HG03280 (cell line): ENCODE results near the gene ZNF185.
A peak's percentile ranks its signal among the peaks of the same experiment; 100 is the strongest.

Experiments
- ATAC-seq: cut with Tn5 transposase; IDR thresholded peaks from one replicate; pipeline ENCODE4 v1.9.1; 2021; ENCODE audit warnings: mild to moderate bottlenecking, moderate library complexity; ENCODE audit not compliant: unreplicated experiment

The ZNF185 gene

DNA sequence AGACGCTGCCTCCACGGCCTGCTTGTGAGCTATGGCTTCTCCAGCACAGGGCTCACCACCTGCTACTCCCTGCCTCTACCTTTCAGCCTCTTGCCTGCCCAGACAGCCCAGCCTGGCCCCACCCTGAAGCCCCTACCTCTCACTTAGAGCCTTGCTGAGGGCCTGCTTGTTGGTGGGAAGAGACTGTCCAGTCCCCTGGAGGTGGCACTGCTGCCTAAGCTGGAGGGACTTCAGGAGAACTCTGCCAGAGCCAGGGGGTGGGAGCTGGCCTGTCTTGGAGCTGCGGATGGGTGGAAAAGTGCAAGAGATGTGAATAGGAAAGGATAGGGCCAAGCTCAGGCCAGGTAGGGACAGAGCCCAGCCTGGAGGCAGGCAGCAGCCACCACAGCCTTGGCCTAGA lies 2.7 kb upstream of the ZNF185 start:
- ATAC-seq, result no peak

DNA sequence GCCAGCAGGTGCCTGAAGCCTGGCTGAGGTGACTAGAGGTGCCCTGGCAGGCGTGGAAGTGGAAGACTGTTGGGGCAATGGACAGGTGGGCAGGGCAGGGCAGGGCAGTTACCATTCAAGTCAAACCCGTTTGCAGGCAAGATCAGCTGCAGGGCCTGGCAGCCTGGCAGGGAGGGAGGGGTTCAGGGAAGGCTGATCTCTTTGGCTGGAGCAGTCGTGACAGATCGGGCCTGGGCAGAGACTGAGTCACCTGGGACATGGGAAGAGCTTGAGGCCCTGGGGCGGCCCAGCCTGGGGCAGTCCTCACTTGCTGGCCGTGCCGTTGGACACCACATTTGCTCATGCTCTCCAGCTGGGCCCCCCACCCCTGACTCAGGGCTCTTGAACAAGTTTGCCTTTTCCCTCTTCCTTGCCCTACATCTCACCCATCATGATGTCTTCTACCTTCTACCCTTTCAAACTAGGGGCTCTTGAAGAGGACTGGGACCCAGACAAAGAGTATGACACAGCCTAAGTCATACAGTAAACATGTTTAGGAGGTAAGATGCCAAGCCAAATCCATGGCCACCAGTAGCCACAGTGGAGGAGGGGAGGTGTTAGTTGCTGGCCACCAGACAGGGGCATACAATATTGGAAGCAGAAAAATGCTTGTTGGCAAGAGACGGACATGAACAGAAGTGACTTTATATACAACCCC lies 2.0 kb upstream of the ZNF185 start:
- ATAC-seq, result no peak

DNA sequence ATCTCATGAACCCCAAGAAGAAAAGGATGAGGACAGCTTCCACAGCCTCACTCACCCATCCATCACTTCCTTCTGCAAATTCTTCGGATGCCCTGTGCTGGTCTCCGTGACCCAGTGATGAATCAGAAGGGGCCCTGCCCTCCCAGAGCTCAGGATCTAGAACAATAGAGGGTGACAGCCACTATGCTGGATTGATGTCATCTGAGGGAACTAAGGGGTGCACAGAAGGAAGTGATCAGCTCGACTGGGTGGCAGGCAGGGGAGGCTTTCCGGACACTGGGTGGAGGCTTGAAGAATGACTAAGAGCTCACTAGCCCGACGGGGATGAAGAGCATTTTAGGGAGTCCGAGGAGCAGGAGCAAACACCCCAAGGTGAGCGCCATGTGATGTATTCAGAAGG lies 1.4 kb upstream of the ZNF185 start:
- no peak for ATAC-seq

DNA sequence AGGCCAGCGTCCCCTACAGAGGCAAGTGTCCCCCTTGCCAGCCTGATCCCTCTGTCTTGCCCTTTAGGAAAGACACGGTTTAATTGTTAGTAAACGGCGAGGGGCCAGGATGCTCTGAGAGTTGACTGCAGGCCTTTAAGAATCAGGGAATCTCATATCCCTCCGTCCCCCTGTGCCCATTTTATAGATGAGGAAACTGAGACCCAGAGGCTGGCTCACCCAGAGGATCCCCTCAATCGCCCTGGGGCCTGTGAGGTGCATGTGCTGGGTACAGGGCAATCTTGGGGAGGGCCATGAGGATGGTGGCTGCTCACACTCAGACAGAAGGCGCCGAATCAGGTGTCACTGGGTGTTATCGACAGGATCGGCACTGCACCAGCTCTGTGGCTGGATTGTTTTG lies 575 bp downstream of the ZNF185 start:
- no peak for ATAC-seq

DNA sequence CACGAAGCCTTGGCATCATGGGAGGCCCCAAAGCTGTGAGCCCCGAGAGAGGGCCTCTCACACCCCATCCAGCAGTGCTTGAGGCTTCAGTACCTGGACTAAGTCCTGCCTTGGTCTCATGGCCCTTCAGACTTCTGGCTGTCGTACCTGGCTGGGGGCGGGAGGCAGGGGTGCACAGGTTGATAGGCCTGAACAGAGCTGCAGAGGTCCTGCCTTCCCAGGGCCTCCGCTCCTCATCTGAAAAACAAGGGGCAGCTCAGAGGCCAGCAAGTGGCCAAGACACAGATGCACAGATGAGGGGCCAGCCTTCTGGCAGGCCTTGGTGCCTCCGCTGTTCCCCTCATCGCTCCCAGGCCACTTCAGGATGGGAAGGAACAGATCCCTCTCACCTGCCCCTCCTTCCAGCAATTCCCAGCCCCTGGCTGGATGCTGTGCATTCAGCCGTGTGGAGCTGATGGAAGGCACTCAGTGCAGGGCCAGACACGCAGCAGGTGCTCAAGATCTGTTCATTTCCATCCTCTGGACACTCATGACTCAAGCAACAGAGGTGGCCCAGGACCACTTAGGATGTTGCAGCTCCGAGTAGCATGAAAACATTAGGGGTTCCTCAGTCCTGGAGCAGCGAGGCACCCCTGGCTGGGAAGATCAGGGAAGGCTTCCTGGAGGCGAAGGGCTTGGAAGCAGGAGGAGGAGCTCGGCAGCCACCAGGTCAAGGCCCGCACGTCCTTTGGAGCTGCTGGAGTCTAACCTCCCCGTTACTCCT lies 1.4 kb downstream of the ZNF185 start:
- ATAC-seq, result no peak

DNA sequence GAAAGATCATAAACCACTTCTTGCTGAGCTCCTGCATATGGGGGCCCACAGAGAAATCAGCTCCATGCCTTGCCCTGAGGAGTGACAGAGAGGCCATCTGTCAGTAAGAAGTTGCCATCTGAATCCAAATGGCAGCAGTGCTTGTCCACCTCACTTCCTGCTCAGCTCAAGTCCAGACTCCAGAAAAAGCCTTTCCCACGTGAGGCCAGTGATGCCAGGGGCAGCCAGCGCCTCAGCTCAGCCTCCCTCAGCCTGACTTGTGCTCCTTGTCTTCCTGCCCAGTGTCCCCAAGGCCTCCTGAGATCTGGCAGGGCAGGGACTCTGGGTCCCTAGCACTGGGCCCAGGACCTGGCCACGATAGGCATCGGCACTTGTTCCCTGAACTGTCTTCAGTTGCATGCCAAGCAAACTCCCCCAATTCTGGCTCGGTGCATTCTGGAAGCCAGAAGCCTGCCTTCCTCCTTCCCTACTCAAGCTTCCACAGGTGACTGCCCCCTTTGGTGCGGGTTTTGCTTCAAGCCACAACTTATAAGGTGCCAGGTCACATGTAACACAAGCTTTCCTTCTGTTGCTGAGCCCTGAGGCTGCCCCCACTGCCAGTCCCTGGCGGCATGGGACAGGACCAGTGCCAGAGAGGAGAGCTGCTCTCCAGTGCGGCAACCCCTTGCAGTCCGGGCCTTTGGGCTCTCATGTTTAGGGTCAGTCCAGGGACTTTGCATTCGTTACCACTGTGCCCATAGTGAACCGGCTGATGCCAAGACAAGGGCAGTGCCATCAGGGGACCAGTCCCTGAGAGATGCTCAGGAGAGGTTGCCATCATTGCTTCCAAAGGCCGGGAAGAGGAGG lies 2.2 kb downstream of the ZNF185 start:
- ATAC-seq, result no peak

DNA sequence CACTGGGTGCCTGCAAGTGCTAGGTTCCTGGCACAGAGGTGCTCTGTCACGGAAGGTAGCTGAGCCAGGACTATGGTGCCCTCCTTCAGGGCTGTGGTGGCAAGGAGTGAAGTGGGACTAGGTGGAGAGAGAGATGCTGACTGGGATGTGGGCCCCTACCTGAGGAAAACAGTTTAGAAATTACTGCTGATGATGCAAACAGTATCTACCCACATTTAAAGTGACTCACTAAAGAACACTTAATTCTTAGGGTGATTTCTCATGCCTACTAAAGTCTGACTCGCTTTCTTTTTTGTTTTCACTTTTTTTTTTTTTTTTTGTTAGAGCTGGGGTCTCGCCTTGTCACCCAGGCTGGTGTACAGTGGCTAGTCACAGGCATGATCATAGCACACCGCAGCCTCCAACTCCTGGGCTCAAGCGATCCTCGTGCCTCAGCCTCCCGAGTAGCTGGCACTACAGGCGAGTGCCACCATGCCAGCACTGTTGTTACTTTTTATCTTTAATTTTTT lies 3.1 kb downstream of the ZNF185 start:
- no peak for ATAC-seq

DNA sequence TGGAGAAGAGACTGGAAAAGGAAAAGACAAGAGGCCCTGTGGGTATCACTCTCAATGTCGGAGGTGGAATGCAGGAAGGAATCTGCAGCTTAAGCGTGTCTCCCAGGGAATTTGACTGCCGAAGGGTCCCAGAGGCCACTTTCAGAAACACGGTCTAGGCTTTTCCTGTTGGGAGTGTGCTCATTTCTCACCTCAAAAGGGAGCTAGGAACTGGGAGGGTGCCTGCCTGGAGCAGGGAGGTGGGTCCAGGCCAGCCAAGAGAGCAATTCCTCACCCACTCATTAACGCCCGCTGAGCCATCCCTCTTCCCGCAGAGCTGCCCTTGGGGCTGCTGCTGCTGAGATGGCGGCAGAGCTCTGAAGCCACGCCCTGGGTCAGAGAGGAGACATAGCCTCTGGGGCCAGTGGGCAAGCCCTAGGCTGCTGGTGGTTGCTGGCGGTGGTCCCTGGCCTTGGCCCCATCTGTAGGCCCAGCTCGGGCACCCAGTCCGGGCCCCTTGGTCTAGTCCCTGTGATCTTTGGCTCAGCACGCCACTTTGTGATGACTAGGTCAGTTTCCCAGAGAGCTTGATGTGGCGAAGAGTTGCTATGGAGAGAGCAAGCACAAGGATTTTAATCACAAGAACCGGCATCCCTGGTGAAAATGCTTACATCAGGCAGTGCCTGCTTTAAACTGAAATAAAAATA lies 4.1 kb downstream of the ZNF185 start:
- ATAC-seq, result no peak

DNA sequence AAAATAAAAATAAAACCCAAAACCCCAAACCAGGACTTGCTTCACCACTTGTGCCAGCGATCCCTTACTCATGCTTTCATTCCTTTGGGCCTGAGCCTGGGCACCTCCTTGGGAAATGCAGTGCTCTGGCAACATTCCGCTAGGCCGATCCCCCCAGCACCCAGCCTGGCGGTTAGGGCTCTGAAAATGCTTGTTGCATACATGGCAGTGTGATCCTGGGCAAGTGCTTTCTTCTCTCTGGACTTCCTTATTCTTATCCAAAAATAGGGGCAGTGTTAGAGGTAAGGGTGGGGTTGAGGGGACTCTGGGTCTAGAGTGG lies 4.6 kb downstream of the ZNF185 start:
- ATAC-seq, result no peak

DNA sequence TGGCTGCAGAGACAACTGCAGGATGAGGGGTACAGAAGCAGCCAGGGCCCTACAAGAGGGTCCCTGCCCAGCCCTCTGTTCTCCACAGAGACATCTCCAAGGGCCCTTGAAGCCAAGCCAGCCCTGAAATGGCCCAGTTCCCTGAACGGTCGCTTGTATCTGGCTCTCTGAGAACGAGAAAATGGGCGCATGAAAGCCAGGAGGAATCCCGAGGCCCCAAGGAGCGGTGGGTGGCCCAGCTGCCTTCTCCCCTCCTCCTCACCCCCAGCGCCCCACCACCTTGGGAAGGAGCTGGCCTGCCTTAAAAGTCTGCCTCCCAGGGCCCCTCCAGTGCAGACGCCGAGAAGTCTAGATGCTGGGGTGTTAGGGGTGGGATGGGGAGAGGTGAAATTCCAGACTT lies 5.7 kb downstream of the ZNF185 start:
- ATAC-seq, result no peak

DNA sequence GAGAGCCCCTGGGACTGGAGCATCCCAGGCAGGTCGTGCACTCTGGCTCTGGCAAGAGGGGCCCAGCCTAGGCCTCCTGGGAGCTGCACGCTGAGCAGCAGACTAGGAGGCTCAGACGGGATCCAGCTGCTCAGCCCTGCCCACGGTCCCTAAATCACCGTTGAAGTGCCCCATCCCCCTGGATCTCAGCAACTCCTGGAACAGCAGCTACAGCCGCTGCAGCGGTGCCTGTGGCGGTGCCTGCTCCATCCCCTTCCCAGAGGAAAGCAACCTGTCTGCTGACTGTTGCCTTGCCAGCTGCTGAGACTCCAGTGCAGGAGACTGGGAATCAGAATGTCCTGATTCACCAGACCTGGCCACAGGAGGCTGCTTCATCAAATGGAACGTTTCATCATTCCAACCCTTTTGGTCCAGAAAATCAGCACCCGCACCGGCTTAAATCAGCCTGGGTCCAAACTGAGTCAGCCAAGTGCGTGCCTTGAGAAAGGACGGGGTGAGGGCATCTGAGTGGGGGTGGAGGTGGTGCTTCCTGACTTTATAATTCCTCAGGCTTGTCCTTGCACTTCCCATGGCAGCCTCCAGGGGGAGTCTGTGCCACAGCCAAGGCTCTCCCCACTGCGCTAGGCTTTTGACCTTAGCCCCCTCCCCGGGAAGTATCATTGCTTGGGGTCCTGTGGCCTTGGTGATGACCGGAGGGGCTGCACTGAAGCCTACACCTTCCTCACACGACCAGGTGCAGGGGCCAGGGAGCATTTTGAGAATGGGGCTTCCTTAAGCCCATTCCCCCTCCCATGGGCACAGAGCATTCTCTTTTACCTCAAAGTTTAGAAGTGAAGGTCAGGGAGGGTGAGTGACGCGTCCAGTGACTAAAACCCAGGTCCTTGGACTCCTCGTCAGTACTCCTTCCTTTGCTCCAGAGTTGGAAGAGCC lies 6.5 kb downstream of the ZNF185 start:
- no peak for ATAC-seq

DNA sequence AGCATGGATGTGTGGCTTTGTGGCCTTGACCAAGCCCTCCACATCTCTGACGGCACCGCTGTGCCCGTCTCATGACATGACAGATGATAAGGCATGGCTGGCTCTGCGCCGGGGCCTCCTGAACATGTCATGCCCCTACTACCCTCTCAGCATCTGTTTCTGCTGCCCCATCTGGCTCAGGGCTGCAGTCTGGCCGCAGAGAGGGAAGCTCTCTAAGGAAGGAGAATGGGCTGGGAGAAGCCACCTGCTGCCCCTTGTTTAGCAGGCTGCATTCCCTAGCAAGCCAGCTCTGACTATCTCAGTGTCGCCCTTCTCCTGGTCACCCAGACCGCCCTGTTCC lies 7.2 kb downstream of the ZNF185 start:
- no peak for ATAC-seq

DNA sequence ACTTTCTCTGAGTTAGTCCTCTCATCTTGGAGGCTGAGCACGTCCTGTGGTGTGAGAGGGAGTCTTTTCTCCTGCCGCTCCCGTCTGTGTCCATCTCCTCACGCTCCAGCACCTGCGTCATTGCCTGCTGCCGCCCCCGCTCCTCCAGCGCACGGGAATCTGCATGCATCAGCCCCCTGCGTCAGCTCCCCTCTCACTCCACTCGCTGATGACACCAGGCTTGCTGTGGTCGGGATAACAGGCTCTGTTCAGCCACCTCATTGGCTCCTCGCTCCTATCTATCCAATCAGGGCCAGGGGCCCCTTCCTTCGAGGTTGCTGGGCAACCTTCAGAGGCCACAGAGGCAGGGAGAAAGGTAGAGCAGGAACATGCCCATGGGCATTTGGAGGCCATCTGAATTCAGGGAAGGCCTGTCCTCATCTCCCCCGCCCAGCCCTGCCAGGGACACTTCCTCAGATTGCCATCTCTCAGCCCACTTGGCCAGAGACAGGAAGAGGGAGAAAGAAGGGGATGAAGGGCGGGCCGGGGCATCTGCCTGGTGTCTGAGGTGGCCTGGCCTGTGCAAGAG lies 9.3 kb downstream of the ZNF185 start:
- no peak for ATAC-seq

DNA sequence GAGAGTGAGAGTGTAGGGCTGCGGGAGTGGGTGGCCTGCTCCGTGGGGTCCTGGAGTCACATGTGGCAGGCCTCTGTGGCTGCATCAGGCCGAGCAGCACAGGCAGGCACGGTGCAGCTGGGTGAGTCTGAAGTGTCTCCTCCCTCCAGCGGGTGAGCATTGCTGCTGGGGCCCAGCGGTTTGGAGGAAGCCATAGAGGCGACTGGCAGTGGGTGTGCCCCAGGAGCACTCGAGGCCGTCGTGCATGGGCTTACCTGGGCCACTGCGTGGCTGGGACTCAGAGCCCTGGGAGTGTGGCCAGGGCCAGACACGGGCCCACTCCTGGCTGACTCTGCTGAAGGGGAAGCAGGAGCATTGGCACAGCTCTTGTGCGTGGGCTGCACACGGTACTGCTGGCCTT lies 10.6 kb downstream of the ZNF185 start:
- no peak for ATAC-seq

DNA sequence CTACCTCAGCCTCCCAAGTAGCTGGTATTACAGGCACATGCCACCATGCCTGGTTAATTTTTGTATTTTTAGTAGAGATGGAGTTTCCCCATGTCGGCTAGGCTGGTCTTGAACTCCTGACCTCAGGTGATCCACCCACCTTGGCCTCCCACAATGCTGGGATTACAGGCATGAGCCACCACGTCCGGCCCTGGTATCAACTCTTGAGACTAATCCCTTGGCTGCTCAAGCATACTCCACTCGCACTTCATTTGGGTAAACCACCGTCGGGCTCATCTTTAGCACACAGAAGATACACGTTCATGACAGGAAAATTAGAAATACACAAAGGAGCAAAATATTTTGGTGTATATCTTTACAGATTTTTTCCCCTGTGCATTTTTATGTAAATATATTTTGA lies 12.2 kb downstream of the ZNF185 start:
- ATAC-seq, result peak; percentile 65

DNA sequence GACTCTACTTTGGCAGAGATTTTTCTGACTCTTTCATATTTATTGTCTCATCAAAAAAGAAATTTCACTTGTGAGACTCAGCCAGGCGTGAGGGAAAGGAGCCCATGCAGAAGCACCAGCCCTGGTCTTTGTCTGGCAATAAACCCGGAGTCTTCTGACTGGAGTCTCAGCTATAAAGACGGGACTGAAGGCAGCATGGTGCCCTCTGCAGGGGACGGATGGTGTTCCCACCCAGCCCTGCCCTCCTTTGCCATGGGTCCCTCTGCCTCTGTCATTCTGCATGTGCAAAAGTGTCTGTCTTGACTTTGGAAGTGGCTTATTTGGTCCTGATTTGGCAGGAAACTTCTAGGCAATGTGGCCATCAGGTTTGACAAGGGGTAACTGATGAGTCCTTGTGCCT lies 14.2 kb downstream of the ZNF185 start:
- no peak for ATAC-seq

DNA sequence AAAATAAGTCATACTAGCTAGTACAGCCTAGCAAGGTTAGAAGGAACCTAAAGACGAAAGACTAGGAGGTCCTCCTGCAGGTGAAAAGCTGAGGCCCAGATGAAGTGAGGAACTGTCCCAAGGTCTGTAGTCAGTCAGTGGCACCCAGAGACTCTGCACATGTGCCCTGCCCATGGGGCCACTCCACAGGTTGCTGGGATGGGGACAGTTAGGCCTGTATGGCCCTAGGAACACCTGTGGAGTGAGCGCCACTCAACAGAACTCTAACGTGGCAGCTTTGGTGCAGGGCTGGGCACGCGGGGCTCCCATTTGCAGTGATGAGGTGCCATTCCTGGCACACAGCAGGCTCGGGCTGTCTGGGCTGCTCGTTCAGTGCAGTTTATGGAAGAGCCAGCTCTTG lies 14.8 kb downstream of the ZNF185 start:
- no peak for ATAC-seq

DNA sequence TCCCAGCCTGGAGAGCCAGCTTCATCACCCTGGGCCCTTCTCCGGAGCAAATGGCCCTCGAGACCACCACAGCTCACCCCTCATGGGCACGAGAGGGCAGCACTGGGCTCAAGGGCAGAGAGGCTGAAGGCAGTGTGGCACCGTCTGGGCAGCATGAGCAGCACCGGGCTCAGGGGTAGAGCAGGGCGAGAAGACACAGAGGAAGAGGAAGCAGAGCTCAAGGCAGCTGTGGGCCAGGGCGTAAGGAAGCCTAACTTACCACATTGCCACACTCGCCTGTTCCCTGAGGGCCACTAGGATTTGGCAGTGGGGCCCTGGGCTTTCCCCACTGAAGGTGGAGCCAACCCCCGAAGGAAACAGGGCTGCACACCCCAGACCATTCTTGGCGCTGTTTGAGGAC lies 15.5 kb downstream of the ZNF185 start:
- ATAC-seq, result no peak

DNA sequence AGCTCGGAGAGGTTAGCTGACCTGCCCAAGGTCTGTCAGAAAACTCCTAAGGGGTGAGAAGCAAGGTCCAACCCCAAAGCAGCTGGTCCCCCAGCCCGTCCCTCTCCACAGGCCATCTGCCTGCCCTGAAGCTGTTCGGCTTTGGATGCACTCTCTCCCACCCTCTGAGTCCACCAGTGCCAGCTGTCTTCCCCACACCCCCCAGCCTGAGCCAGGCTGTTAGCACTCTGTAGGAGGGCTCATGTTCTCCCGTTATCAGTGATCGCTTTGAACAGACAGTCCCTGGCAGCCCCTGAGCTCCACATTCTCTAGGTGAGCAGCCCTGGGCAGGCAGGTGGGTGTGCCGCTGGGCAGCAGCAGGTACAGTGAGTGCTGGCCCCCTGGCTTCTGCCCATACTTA lies 16.0 kb downstream of the ZNF185 start:
- no peak for ATAC-seq
